ENCODE results near the gene MYL4.
"Not testable (repeated sequence)": the region's sequence is repeated elsewhere in the genome, so short reads cannot be mapped to it uniquely, and the experiment has no call there.

The MYL4 gene

DNA sequence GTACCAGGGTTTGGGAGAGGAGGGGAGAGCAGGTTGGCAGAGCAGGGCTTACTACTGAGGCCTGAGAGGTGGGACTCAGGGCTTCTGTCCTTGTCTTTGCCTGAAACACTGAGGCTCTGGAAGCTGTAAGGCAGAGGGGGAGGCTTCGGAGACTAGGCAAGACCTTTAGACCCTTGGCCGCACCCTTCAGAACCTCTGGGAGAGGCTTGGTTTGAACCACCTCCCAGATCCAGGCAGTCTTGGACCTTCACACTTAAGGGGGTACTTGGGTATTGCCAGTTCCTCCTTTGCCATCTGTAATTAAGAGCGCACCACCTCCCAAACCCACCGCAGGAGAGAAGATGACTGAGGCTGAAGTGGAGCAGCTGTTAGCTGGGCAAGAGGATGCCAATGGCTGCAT, 12.9 kb downstream of the MYL4 start:
- no peak for DNase-seq

GRCh38 chr17:47223007-47223406, 13.9 kb downstream of the MYL4 start:
- DNase-seq: no peak

GRCh38 chr17:47223460-47223859, 14.3 kb downstream of the MYL4 start:
- DNase-seq: no peak

- not testable (repeated sequence) for DNase-seq
Measured at GRCh38 chr17:47224077-47224476, 14.9 kb downstream of the MYL4 start.

- DNase-seq: no peak
Measured at GRCh38 chr17:47224966-47225365, 15.8 kb downstream of the MYL4 start.

DNA sequence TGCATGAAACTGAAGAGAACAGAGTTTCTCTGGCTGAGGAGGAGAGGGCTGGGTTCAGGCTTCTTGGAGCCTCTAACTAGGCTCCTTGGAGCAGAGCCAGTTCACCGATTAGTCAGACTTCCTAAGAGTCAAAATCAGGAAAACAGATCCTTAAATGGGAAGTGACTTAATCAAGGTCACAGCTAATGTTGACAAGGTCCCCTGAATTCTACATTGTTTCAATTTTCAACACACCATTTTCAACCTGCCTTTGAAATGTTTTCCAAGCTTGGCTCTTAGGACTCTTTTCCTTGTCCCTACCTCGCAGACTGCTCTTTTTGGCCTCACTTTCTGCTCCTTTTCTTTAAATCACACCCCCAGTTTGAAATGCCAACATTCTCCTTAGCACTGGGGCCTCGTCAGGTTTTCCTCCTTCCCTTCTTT, 16.3 kb downstream of the MYL4 start:
- DNase-seq: no peak

- no peak for DNase-seq
Measured at GRCh38 chr17:47225911-47226688, 17.0 kb downstream of the MYL4 start.

DNA sequence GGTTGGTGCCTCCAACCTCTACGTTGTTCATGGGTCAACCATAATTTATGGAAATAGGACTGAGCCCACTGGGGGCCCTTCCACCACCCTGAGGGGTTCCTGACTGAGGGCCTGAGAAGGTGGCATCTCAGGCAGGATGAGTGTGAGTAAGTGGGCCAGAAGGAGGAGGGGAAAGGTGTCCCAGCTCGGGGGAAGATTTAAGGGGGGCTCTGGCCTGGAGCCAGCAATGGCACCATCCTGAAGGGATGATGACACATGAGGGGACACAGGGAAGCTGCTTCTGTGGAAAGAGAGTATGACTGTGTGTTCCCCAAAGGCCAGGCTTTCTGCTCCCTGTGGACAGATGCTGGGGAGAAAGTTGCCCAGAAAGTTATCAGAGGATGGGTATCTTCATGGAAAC, 18.7 kb downstream of the MYL4 start:
- no peak for DNase-seq

DNA sequence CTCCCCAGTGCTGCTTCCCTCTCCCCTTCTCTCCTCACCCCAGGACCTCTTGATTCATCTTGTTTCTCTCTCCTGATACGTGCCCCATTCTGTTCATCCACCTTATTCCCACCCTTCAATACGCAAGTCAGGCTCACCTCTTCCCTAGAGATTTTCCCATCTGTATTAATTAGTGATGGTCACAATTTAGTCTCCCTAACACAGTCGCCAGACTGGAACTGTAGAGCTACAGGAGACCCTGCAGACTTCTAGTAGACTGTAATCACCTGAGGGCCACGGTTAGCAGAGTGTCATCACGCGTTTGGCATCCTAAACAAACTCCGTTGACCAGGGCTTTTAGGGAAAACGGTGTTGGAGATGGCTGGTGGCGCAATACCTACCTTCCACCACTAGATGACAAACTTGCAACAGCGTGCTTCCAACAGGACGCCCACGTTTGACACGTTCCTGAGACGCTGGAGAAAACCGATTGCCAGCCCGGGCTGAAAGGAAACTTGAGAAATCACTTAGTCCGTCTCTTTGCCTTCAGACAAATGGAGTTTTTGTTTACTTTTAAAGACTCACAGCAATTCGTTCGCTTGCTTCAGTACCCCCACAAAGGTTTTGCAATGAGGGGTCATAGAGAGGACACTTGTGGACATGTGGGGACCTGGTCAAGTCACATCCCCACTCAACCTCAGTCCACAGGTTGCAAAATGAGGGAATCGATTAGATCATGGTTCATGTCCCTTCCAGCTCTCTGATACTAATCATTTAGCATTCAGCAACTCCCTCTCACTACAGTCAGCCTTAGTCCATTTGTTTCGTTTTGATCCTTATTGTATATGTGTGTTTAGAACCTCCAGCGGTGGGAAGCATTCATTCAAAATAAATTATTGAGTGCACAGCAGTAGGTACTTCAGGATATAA, 20.6 kb downstream of the MYL4 start:
- DNase-seq: peak; percentile 95

GRCh38 chr17:47230864-47231263, 21.7 kb downstream of the MYL4 start:
- no peak for DNase-seq

DNA sequence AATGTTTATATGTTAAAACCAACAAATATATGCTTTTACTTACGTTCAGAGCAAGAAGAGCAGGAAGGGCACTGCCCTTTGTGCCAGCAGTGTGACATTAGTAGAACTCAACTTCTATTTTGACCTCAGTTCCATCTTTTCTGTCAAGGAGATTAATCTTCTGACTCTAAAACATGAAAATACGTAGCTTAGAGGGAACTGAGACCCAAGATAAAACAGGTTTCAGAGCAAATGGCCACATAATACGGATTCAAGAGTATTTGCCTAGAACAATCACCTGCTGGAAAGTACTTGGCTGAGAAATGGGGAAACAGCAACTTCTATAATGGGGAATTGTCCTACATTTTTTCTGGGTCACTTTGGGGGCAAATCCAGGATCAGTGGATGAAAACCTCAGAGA, 22.2 kb downstream of the MYL4 start:
- no peak for DNase-seq

- no peak for DNase-seq
Measured at GRCh38 chr17:47231866-47232265, 22.7 kb downstream of the MYL4 start.

- no peak for DNase-seq
Measured at GRCh38 chr17:47232465-47232864, 23.3 kb downstream of the MYL4 start.

DNA sequence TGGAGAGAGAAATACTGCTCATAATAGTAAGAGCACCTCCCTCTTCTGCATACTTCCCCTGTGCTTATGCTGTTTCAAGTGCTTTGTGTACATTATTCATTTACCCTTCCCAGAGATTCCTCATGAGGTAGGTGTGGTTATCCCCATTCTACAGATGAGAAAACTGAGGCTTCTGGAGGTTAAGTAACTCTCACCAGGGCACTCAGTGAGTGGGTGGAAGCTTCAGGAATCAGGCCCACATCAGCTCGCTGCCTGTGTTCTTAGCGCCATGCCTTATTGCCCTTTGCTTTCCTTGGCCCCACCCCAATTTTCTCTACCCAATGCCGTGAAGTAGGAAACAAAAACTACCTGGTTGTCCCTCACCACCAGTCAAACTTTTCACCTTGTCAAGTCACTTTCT, 26.4 kb downstream of the MYL4 start:
- no peak for DNase-seq

DNA sequence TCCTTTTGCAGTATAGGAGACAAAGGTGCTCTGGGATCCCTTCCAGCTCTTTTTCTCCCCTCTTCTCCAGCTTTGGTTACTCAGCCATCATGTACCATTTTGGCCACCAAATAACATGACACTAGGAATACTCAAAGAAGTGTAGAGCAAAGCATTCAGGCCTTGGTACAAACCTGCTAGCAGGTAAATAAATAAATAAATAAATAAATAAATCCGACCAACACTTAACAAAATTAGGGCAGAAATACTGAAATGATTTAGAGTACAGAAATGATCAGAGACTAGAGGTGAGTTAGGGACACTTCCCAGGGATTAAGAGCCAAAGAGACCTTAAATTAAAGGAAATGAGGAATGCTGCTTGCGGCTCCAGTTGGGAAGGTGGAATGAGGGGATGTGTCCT, 26.8 kb downstream of the MYL4 start:
- DNase-seq: no peak

GRCh38 chr17:47237841-47238240, 28.7 kb downstream of the MYL4 start:
- no peak for DNase-seq

DNA sequence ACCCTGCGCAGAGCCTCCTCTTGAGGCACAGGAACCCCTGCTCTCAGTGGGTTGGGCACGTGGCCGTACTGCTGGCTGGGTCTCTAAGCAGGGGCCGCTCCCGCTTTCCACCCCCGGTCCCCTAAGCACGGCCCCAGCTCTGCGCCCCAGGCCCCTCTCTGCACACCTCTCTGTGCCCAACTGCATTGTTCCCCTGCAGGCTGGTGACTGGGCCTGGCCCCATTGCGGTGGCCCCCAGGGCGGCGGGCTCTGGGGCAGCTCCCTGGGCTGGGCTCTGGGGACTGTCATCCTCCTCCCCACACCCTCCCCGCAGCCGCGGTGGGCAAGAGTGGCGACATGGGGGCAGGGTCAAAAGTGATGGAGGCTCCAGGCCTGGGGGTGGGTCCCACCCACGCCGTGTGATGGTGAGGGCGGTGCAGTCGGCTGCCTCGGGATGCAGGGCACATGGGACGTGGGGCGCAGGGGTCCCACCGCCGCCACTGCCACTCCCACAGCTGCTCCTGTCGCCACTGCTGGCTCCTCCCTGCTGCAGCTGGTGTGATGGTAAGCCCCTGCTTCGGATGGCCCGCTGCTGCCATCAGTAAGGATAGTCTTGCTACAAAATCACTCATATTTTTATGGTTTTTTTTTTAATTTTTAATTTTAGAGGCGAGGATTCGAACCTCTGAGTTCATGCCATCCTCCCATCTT, 29.3 kb downstream of the MYL4 start:
- DNase-seq: no peak

- no peak for DNase-seq
Measured at GRCh38 chr17:47239619-47239966, 30.4 kb downstream of the MYL4 start.

- DNase-seq: peak; percentile 99
Measured at GRCh38 chr17:47239967-47240651, 31.0 kb downstream of the MYL4 start.

DNA sequence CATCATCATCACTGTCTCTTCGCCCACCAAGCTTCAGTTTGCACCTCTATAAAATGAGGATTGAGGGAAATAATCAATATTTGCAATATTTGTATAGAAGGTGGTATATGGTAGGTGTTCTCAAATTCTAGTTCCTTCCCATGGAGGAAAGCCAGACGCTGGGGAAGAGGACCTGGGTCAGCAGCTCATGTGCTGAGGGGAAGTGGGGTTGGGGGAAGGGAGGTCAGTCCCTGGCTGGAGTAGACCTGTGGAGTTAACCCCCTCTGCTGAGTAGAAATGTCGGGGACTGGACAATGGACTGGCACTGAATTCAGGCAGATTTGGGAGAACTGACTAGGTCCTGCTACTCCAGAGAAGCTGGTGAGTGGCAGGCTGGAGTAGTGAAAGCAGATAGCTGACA, 31.7 kb downstream of the MYL4 start:
- DNase-seq: no peak

DNA sequence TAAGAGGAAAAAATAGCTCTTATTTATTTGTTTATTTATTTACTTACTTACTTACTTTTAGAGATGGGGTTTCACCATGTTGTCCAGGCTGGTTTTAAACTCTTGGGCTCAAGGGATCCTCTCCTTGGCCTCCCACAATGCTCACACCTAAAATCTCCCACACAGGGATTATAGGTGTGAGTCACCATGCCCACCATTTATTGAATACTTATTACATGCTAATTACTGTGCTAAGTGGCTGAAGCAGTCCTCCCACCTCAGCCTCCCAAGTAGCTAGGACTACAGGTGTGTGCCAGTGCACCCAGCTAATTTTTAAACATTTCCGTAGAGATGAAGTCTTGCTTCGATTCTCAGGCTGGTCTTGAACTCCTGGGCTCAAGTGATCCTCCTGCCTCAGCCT, 33.5 kb downstream of the MYL4 start:
- no peak for DNase-seq

DNA sequence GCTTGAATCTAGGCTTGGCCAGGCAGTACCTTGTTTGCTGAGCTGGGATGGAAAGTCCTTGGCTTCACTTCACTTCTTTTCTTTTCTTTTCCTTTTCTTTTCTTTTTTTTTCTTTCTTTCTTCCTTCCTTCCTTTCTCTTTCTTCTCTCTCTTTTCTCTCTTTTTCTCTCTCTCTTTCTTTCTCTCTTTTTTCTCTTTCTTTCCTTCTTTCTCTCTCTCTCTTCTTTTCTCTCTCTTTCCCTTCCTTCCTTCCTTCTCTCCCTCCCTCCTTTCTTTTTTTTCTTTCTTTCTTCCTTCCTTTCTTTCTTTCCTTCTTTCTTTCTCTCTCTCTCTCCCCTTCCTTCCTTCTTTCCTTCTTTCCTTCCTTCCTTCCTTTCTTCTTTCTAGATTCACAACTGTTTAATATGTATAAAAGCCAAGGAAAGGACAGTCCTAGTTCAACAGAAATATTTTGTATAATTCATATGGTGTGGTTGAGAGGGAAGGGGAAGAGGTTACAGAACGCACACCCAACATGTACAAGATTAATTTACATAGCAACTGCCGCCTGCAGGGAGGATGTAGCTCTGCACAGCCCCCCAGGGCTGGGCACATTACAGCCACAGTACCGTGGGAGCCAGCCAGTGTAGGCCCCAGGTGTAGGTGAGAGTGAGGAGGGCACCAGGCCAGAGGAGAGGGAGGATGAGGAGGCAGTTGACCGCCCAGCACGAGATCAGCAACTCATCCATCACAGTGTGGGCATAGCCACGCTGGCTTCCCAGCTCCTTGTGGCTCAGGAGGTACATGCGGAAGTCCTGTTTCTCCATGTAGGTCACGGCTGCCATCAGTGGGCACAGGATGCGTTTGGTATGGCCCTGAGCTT, 34.8 kb downstream of the MYL4 start:
- DNase-seq: no peak
